Fibroblast of lung (primary cell): ENCODE data around the gene CCDC97.

Experiments used
- EZH2 ChIP-seq: IDR thresholded peaks from 2 replicates; pipeline ENCODE4 v1.5.1; 2012; ENCODE audit warnings: low read length, control low read depth, mild to moderate bottlenecking; ENCODE audit errors: missing control alignments
- TF ChIP-seq, protein P1 (sequence below), 2 donors: IDR thresholded peaks in 1 of 2; conservative IDR thresholded peaks in 1 of 2; 1 replicate in 1 of 2; 2 replicates in 1 of 2; pipeline ENCODE4 v1.5.1; 2011 to 2012; ENCODE audit warnings: low read length in 2 of 2, control low read depth in 1 of 2, inconsistent platforms in 1 of 2, low read depth in 1 of 2, mild to moderate bottlenecking in 1 of 2

DNA sequence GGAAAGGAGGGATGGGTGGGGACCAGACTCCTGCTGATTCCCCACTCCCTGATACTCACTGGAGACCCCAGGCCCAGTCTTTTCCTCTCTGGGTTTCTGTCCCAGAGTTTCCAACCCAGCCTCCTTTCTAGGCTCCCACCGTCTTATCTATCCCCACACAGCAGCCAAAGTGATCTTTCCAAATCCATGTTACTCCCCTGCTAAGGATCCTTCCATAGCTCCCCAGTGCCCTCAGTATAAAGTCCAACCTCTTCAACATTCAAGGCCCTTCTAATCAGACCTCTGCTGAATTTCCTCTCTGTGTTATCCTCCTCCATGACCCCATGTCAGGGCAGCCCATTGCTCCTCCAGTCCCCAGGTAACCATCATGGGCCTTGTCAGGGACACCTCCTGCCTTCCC, 45.1 kb downstream of the CCDC97 start:
- TF ChIP-seq EZH2 = no peak
- TF ChIP-seq, protein P1, sequence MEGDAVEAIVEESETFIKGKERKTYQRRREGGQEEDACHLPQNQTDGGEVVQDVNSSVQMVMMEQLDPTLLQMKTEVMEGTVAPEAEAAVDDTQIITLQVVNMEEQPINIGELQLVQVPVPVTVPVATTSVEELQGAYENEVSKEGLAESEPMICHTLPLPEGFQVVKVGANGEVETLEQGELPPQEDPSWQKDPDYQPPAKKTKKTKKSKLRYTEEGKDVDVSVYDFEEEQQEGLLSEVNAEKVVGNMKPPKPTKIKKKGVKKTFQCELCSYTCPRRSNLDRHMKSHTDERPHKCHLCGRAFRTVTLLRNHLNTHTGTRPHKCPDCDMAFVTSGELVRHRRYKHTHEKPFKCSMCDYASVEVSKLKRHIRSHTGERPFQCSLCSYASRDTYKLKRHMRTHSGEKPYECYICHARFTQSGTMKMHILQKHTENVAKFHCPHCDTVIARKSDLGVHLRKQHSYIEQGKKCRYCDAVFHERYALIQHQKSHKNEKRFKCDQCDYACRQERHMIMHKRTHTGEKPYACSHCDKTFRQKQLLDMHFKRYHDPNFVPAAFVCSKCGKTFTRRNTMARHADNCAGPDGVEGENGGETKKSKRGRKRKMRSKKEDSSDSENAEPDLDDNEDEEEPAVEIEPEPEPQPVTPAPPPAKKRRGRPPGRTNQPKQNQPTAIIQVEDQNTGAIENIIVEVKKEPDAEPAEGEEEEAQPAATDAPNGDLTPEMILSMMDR (conservative IDR thresholded peaks at IDR 0.05 in 1 of 2, IDR thresholded peaks at IDR 0.05 in 1 of 2; ENCODE audit: low read depth in 1 of 2, low read length in 2 of 2) = no peak
